Erythroblast (primary cell): ENCODE data around the gene DISP3.

Experiments used
- DNase-seq, 2 experiments: peaks; one replicate each; lab custom pipeline; 2025; lab: John Stamatoyannopoulos, UW
- GATA1 ChIP-seq: IDR thresholded peaks from 2 replicates; pipeline ENCODE4 v1.6.1; 2011; ENCODE audit warnings: low read depth, mild to moderate bottlenecking, control low read depth, low read length, moderate library complexity
- POLR2A ChIP-seq: IDR thresholded peaks from 2 replicates; pipeline ENCODE4 v1.6.1; 2011; ENCODE audit warnings: mild to moderate bottlenecking, low read length

DISP3 gene

DNA sequence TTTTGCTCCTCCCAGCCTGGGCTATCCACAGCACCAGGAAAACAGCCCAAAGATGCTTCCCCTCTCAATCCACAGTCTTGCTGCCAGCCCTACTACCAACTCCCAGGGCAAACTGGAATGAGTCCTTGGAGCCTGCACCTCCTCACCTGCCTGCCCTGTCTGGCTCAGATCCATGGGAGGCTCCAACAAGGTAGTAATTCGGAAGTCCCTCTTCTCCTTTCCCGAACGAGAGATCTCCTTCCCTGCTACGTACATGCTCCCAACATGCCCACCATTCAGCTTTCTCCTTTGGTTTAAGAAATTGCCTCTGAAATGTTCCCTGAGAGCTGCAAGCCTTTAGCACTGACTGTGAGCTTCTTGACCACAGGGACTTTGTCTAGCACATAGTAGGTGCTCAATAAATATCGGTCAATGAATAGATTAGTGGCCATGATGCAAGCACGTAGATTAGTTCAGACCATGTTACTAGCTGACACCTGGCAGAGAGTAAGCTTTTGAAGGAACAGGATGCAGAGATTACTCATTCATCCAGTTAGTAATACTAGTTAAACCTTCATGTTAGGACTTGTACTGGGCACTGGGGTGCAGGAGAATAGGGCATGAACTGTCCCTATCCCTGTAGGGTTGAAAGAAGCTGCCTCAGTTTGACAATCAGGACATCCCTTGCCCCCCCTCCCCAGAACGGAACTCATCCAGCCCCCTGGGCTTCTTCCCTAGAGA is 80.1 kb downstream of the DISP3 start:
- no peak for DNase-seq
- TF ChIP-seq GATA1 (no peak), POLR2A (no peak)

DNA sequence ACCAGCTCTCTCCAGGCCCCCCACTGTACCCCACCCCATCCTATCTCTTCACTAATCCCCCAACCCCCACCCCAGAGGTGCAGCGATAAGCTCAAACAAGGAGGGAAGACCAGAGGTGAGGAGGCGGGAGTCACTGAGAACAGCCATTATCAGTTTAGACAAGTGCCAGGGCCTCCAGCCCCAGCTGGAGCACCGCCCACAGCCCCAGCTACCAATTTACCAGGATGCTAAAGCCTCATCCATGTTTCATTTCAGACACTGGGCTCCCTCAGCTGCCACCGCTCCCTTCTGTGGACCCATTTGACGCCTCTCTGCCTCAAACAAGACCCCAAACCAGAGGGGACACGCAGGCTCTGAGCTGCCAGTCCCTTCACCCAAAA is 80.6 kb downstream of the DISP3 start:
- TF ChIP-seq POLR2A (no peak), GATA1 (no peak)
- no peak for DNase-seq

DNA sequence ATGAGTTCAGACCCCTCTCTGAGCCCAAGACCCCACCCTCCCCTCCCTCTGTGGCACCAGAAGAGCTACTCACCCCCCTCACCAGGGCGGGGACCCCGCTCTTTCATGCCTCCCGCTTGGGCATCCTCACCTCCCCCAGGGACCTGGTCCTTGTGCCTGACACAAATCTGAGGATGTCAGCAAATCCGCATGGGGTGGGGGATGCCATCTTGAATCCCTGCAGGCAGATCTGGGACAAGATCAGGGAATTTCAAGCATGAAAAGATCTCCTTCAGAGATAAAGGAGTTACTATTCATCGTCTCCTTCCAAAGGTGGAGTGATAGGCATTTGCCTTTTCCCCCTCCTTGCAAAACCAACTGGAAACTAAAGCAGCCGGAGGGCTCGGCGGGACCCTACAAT is 81.1 kb downstream of the DISP3 start:
- DNase-seq = no peak
- TF ChIP-seq POLR2A (no peak), GATA1 (no peak)

DNA sequence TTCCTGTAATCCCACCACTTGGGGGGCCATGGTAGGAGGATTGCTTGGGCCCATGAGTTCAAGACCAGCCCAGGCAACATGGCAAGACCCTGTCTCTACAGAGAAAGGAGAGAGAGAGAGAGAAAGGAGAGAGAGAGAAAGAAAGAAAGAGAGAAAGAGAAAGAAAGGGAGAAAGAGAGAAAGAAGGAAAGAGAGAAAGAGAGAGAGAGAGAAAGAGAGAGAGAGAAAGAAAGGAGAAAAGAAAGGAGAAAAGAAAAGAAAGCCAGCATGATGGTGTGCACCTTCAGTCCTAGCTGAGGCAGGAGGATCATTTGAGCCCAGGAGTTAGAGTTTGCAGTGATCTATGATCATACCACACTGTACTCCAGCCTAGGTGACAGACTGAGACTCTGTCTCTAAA is 82.8 kb downstream of the DISP3 start:
- TF ChIP-seq GATA1 (no peak), POLR2A (no peak)
- DNase-seq = no peak

DNA sequence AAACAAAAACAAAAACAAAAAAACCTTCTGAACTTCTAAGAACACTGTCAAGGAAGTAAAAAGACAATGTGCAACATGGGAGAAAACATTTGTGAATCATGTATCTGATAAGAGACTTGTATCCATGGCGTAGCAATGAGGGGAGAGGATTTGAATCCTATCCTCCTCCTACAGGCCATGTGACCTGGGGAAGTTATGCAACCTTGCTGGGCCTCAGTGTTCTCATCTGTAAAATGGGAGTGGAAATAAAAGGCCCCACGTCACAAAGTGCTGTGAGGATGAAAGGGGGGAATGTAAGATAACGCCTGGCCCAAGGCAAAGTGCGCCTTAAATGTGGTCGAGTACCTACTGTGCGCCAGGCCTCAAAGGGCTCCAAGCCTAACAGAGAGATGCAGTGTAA is 83.7 kb downstream of the DISP3 start:
- no peak for TF ChIP-seq GATA1
- TF ChIP-seq POLR2A = no peak
- DNase-seq = no peak

DNA sequence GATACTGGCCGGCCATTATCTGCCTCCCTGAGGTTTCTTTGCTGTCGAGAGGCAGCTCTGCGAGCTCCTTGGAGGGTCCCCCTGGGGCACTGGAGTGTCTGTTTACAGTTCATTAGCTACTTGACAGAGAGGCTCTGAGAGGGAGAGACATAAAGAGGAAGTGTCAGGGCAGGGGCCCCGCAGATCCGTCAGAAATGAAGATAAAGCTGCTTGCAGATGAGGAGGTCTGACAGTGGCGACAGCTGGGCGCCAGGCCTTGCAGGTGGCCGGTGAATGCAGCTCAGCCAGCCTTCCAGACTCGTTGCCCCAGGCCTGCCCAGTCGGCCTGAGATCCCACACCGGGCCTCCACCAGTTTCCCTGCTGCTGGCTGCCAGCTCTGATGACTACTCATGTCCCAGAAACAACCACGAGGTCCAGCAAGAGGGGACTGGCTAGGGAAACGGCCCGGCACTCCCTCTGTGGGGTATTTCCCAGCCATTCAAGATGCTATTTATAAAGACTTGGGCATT is 84.7 kb downstream of the DISP3 start:
- TF ChIP-seq GATA1 (no peak), POLR2A (no peak)
- DNase-seq = no peak

DNA sequence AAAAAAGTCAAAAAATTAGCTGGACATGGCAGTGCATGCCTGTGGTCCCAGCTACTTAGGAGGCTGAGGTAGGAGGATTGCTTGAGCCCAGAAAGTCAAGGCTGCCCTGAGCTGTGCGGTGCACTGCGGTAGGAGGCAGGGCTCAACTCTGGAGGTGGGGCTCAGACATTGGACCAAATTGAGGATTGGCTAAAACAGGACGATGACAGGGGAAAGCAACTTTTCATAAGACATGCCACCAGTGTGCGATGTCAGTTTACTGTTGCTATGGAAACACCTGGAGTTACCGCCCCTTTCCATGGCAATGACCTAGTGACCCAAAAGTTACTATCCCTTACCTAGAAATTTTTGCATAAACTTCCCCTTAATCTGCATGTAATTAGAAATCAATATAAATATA is 85.3 kb downstream of the DISP3 start:
- TF ChIP-seq POLR2A (no peak), GATA1 (no peak)
- DNase-seq = no peak

DNA sequence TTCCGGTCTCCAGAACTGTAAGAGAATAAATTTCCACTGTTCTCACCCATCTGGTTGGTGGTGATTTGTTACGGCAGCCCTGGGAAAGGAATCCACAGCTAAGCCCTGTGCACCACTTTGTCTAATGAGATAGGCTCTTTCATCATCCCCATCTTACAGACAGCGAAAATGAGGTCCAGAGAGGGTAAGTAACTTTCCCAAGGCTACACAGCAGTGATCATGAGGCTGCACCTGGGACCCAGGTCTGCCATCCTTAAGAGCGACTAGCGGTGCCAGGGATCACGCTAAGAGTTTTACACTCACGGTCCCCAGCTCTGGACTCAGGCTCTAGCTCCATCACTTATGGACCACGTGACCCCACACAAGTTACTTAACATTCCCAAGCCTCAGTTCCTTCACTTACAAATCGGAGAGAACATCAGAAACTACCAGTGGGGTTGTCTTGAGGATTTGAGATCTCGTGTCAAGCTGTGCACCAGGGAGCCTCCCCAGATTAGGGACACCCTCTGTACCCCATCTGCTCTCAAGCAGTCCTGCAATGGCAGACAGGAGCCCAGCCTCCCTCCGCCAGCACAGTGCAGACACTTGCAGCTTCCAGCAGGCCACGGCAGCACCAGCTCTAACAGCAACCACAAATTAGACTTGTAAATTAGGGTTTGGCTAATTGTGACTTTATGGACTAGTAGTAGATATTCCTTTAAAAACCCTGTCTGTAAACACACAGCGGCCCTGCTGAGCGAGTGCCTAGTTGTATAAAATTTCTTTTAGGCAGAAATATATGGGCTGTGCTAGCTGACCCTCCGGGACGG is 87.3 kb downstream of the DISP3 start:
- no peak for DNase-seq
- TF ChIP-seq GATA1 (no peak), POLR2A (no peak)

DNA sequence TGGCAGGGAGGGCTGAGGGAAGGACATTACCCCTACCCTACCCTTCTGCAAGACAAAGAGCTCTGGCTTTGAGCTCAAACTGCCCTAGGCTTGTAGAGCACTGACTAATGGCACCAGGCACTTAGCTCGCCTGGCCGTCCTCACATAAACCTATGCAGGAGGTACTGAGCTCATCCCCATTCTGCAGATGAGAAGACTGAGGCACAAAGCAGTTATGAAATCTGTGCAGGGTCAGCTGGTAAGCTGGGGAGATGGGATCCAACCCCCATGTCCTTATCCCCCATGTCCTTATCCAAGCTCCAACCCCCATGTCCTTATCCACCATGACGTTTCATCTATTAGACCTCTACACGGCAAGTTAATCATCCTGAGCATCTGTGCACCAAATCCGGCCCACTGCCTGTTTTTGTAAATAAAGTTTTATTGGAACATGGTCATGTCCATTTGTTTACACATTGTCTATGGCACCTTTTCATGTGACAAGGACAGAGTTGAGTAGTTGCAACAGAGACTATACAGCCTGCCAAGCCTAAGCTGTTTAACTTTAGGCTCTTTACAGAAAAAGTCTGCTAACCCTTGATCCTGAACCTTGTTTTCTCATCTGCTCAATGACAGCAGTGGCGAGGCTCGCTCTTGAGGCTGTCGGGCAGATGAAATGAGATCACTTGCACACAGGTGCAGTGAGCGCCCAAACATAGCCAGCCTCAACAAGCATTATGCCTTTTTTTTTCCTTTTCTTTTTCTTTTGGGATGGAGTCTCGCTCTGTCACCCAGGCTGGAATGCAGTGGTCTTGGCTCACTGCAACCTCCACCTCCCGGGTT is 88.5 kb downstream of the DISP3 start:
- no peak for TF ChIP-seq POLR2A
- no peak for TF ChIP-seq GATA1
- no peak for DNase-seq

DNA sequence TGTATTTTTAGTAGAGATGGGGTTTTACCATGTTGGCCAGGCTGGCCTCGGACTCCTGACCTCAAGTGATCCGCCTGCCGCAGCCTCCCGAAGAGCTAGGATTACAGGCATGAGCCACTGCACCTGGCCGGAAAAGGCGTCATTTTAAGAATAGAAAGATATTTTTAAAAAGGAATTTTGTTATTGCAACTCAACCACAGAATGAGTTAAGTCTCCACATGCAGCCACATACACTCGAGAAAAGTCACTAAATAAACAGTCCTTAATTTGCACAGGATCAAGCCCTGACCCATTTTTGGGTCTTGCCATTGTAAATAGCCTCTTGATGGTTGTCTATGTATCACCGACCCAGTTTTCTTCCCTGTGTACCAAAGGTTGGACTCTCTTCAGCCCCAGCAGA is 89.7 kb downstream of the DISP3 start:
- no peak for DNase-seq
- no peak for TF ChIP-seq GATA1

DNA sequence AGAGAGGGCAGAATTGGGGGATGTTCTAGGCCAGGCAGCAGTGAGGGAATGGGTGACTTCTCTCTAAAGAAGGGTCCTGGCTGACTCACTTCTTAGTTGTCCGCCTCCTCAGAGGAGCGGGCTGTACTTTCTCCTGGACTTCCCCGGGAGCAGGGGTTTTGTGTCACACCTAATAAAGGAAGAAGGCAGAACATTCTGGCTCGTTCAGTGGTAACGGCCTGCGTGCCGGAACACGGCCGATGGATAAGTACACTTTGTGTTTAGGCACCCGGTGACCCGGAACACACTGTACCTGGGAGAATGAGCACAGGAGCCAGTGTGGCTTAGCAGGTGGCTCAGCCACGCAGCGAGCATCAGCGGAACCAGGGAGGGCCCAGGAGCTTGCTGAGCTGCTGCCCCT is 90.6 kb downstream of the DISP3 start:
- no peak for DNase-seq
- TF ChIP-seq GATA1 = no peak

DNA sequence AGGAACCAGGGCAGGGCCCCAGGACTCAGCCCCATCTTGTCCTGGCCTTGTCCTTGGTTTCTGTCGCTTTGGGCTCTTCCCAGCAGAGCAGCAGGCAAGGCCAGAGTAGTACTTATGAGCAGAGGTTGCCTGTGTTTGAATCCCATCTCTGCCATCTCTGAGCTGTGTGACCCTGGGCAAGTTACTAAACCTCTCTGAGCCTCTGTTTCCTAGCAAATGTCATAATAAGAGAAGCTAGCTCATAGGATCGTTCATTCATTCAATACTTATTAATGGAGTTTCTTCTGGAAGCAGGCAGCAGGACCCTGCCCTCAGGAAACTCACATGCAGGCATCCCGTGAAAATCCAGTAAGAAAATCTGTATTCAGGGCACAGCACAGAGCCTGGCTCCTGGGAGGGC is 91.0 kb downstream of the DISP3 start:
- TF ChIP-seq GATA1 (no peak), POLR2A (no peak)
- DNase-seq = no peak

DNA sequence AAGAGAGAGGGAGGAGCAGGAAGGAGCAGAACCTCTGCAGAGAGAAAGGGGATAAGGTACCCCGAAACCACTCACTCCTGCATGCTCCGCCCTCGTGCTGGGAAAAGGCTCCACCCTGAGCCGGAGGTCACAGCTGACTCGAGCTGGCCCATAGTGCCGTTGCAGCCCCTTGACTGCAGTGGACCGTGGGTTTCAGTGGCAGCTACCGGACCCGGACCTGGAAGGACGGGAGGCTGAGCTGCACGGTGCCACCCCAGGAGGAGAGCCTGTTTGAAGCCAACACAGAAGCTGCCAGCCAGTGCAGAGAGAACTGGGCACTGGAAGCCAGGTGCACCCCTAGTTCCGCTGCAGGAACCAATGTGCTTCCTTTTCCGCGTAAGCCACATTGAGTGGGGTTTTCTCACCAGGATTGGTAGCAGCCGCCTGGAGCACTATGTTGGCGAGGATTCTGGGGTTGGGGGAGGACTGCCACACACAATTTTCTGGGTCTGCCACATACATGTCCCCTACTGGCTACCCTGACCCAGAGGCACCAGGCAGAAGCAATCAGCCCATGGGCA is 91.9 kb downstream of the DISP3 start:
- TF ChIP-seq GATA1 = no peak
- no peak for TF ChIP-seq POLR2A
- DNase-seq = no peak
